Measurements from ENCODE around the gene CFD.
"Not testable (repeated sequence)": the region's sequence is repeated elsewhere in the genome, so short reads cannot be mapped to it uniquely, and the experiment has no call there.

CFD gene

GRCh38 chr19:872266-872951, 12.9 kb downstream of the CFD start:
- DNase-seq, result peak; percentile 86

GRCh38 chr19:873084-873483, 13.6 kb downstream of the CFD start:
- DNase-seq, result no peak

GRCh38 chr19:873561-874041, 14.1 kb downstream of the CFD start:
- DNase-seq, result no peak

GRCh38 chr19:875265-875879, 15.9 kb downstream of the CFD start:
- no peak for DNase-seq

GRCh38 chr19:876089-876488, 16.6 kb downstream of the CFD start:
- DNase-seq, result no peak

- DNase-seq, result no peak
These were observed 17.4 kb downstream of the CFD start for GRCh38 chr19:876780-877314.

- not testable (repeated sequence) for DNase-seq
These were observed 18.7 kb downstream of the CFD start for GRCh38 chr19:877992-878660.

GRCh38 chr19:878751-879561, 19.5 kb downstream of the CFD start:
- not testable (repeated sequence) for DNase-seq

GRCh38 chr19:879711-880438, 20.4 kb downstream of the CFD start:
- DNase-seq, result no peak

GRCh38 chr19:881385-882071, 22.1 kb downstream of the CFD start:
- no peak for DNase-seq

- no peak for DNase-seq
These were observed 23.5 kb downstream of the CFD start for GRCh38 chr19:882871-883497.

GRCh38 chr19:883661-884211, 24.3 kb downstream of the CFD start:
- DNase-seq, result peak; percentile 99

- DNase-seq, result no peak
These were observed 25.2 kb downstream of the CFD start for GRCh38 chr19:884420-885211.

GRCh38 chr19:885536-886224, 26.2 kb downstream of the CFD start:
- DNase-seq, result no peak

- DNase-seq, result peak; percentile 75
These were observed 27.6 kb downstream of the CFD start for GRCh38 chr19:887072-887471.

- no peak for DNase-seq
These were observed 28.1 kb downstream of the CFD start for GRCh38 chr19:887599-887998.

- no peak for DNase-seq
These were observed 29.3 kb downstream of the CFD start for GRCh38 chr19:888581-889385.

- DNase-seq, result no peak
These were observed 30.3 kb downstream of the CFD start for GRCh38 chr19:889662-890295.
